Mesothelial cell of epicardium (in vitro differentiated cells): ENCODE data around the gene KCNG4. TPM values are rescaled to one million over a fixed set of nuclear protein-coding genes. Genes with fewer than 3 reads are reported as not detected.

Experiments
- DNase-seq, 2 experiments: peaks; one replicate each; pipeline ENCODE4 v3.0.0; 2021; ENCODE audit warnings: low spot score in 2 of 2; ENCODE audit not compliant: unreplicated experiment in 2 of 2
- H3K27ac Mint-ChIP-seq: 2 replicates; pipeline ENCODE4 v1.8.0; 2021; ENCODE audit warnings: mixed read lengths
- H3K27me3 Mint-ChIP-seq: 2 replicates; pipeline ENCODE4 v1.8.0; 2021; ENCODE audit warnings: low read depth, mixed read lengths
- H3K36me3 Mint-ChIP-seq: 2 replicates; pipeline ENCODE4 v1.8.0; 2021; ENCODE audit warnings: mixed read lengths
- H3K4me1 Mint-ChIP-seq: 2 replicates; pipeline ENCODE4 v1.8.0; 2021; ENCODE audit warnings: mixed read lengths
- H3K4me3 Mint-ChIP-seq: 2 replicates; pipeline ENCODE4 v1.8.0; 2021; ENCODE audit warnings: mild to moderate bottlenecking, moderate library complexity, mixed read lengths
- H3K9me3 Mint-ChIP-seq: 2 replicates; pipeline ENCODE4 v1.8.0; 2021; ENCODE audit warnings: mixed read lengths
- CTCF ChIP-seq: fragments of 200-600 bp; sonication (generic); IDR thresholded peaks from one replicate; pipeline ENCODE4 v1.5.0; 2021; ENCODE audit warnings: antibody characterized with exemption; ENCODE audit not compliant: unreplicated experiment
- total RNA-seq: library from RNA; stranded (reverse); gene quantifications from 3 replicates; pipeline ENCODE4 v1.2.1, GENCODE V29; 2021

The KCNG4 gene
- total RNA-seq, 1 donor from 2014 or later = not detected

DNA sequence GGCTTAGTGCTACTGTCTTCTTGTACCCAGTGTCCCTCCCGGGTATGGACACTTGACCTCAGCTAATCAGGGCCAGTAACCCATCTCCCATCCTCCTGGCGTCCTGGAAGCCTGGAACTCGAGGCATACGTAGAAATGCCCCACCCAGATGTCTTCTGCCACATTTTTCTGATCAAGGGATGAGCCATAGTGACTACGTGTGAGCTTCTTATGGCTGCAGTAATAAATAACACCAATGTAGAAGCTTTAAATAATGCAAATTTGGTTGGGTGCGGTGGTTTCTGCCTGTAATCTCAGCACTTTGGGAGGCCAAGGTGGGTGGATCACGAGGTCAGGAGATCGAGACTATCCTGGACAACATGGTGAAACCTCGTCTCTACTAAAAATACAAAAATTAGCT is 3.0 kb upstream of the KCNG4 start:
- Mint-ChIP-seq H3K9me3 (peaks cover 12% of the 10 kb centered on the region), H3K4me3 (no peak overlapping the region), H3K27me3 (peaks cover 16% of the 10 kb centered on the region), H3K36me3 (no peaks in the 10 kb centered on the region), H3K27ac (no peak overlapping the region), H3K4me1 (peaks cover 18% of the 10 kb centered on the region)
- TF ChIP-seq CTCF = no peak
- DNase-seq = no peak

GRCh38 chr16:84241778-84242177 is 2.0 kb upstream of the KCNG4 start:
- peaks cover 12% of the 10 kb centered on the region for H3K9me3 Mint-ChIP-seq
- H3K36me3 Mint-ChIP-seq = no peaks in the 10 kb centered on the region
- peaks cover 18% of the 10 kb centered on the region for H3K4me1 Mint-ChIP-seq
- no peak overlapping the region for H3K4me3 Mint-ChIP-seq
- peaks cover 16% of the 10 kb centered on the region for H3K27me3 Mint-ChIP-seq
- H3K27ac Mint-ChIP-seq = no peak overlapping the region
- TF ChIP-seq CTCF = no peak
- DNase-seq = no peak

DNA sequence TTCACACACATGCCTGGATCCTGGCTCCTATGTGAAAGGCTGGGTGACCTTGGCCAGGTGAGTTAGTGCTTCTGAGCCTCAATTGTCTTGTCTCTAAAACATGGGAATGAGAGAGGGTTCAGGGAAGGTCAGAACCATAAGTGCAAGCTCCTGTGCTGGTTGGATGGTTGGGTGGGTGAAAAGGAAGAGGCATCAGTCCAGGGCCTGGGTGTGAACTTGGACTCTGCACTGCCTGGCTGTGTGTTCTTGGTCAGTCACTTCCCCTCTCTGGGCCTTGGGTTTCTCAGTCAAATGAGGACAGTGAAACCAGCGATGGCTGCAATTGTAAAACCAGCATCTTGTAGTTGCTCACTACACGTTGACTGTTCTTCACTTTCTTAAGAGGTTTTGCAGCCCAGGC is 643 bp upstream of the KCNG4 start:
- Mint-ChIP-seq H3K36me3 (no peaks in the 10 kb centered on the region), H3K4me3 (no peak overlapping the region), H3K4me1 (peaks cover 10% of the 10 kb centered on the region), H3K27me3 (peaks cover 16% of the 10 kb centered on the region), H3K27ac (no peak overlapping the region), H3K9me3 (peaks cover 12% of the 10 kb centered on the region)
- TF ChIP-seq CTCF = no peak
- DNase-seq = no peak

GRCh38 chr16:84239141-84239769 is 557 bp downstream of the KCNG4 start:
- TF ChIP-seq CTCF = no peak
- H3K9me3 Mint-ChIP-seq = peaks cover 10% of the 10 kb centered on the region
- peaks cover 16% of the 10 kb centered on the region for H3K27me3 Mint-ChIP-seq
- H3K27ac Mint-ChIP-seq = no peak overlapping the region
- DNase-seq = no peak
- no peak overlapping the region for H3K4me3 Mint-ChIP-seq
- H3K36me3 Mint-ChIP-seq = no peaks in the 10 kb centered on the region
- H3K4me1 Mint-ChIP-seq = peaks cover 18% of the 10 kb centered on the region

DNA sequence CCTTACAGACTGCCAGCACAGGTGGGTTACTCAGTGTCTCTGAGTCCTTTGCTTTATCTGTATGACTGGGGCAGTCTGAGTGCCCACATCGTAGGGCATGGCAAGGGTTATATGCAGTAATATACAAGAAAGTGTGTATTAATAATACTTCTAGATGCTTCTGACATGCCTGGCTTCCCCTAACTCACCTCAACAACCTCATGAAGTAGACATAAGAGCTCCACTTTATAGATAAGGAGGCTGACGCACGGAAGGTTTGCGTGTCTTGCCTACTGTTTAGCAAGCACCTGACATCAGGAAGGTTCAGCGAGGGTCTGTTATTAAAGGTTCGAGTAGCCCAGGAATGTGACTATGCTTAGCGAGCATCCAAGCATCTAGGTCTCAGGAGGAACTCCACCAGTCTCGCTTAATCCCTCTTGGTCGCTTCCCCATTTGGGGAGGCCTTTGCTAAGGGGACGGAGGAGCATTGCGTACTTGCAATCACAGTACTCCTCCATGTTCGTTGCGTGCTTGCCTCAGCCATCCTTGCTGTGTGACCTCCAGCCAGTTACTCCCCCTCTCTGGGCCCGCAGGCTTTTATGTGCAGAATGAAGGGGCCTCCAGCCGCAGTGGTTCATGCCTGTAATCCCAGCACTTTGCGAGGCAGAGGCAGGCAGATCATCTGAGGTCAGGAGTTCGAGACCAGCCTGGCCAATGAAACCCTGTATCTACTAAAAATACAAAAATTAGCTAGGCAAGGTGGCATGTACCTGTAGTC is 1.6 kb downstream of the KCNG4 start:
- DNase-seq = no peak
- no peaks in the 10 kb centered on the region for H3K36me3 Mint-ChIP-seq
- no peak overlapping the region for H3K4me3 Mint-ChIP-seq
- no peak overlapping the region for H3K27ac Mint-ChIP-seq
- H3K9me3 Mint-ChIP-seq = no peaks in the 10 kb centered on the region
- H3K4me1 Mint-ChIP-seq = peaks cover 18% of the 10 kb centered on the region
- H3K27me3 Mint-ChIP-seq = peaks cover 16% of the 10 kb centered on the region
- no peak for TF ChIP-seq CTCF
